SH-SY5Y (cell line): ENCODE data around the gene IRAK1.

Experiments
- GATA2 ChIP-seq: IDR thresholded peaks from 2 replicates; pipeline ENCODE4 v1.6.1; 2011; ENCODE audit warnings: mild to moderate bottlenecking, low read depth, low read length
- GATA3 ChIP-seq: IDR thresholded peaks from 2 replicates; pipeline ENCODE4 v1.6.1; 2011; ENCODE audit warnings: low read depth, mild to moderate bottlenecking, low read length, moderate library complexity

GRCh38 chrX:154019633-154020528 lies at the start of gene IRAK1:
- no peak for TF ChIP-seq GATA3
- no peak for TF ChIP-seq GATA2
